Testis (tissue), 3 donors: ENCODE results near the gene RTN4RL1. TPM values are rescaled to one million over a fixed set of nuclear protein-coding genes. Genes with fewer than 3 reads are reported as not detected.
A peak's percentile ranks its signal among the peaks of the same experiment; 100 is the strongest.

Experiments used
- DNase-seq: peaks from one replicate; pipeline ENCODE4 v3.0.0-alpha.2; 2019
- H3K27ac ChIP-seq, 2 donors: fragments of 200-600 bp; sonication (generic); one replicate each; pipeline ENCODE4 v1.5.1; 2019
- H3K27me3 ChIP-seq: fragments of 200-600 bp; sonication (generic); one replicate; pipeline ENCODE4 v1.5.1; 2019
- H3K36me3 ChIP-seq: fragments of 200-600 bp; sonication (generic); one replicate; pipeline ENCODE4 v1.5.1; 2017; ENCODE audit warnings: low read depth; ENCODE audit errors: missing control alignments
- H3K4me1 ChIP-seq: fragments of 200-600 bp; sonication (generic); one replicate; pipeline ENCODE4 v1.5.1; 2019
- H3K4me3 ChIP-seq, 2 donors: fragments of 200-600 bp; sonication (generic); one replicate each; pipeline ENCODE4 v1.5.1; 2017 to 2019
- H3K9me3 ChIP-seq: fragments of 200-600 bp; sonication (generic); one replicate; pipeline ENCODE4 v1.5.1; 2017
- CTCF ChIP-seq, 3 experiments: fragments of 450-650 bp in 2 of 3; fragments of 200-600 bp in 1 of 3; sonication (generic) in 1 of 3; IDR thresholded peaks; one replicate each; pipeline ENCODE4 v1.5.1; 2016 to 2019; ENCODE audit warnings: antibody characterized with exemption in 3 of 3, mild to moderate bottlenecking in 2 of 3, moderate library complexity in 1 of 3
- POLR2A ChIP-seq: fragments of 450-650 bp; IDR thresholded peaks from one replicate; pipeline ENCODE4 v1.6.1; 2017; ENCODE audit warnings: antibody characterized with exemption, mild to moderate bottlenecking, moderate library complexity
- WGBS, 2 donors: methylation state at CpG; one replicate each; pipeline ENCODE4 v1.1.5; 2018; 5-methylcytosine and 5-hydroxymethylcytosine counted together
- intact Hi-C: fragments of 100-400 bp; cut with DNase I; formaldehyde crosslinking; loops from one replicate; pipeline ENCODE4 v1.15.1; 2023; ENCODE audit warnings: low total_unique reads
- polyA plus RNA-seq: library from polyadenylated mRNA; stranded (reverse); fragments of 350-450 nt; fragmentation: Illumina TruSeq; extraction: RNeasy Lipid Tissue Mini Kit (QIAGEN cat#74804); gene quantifications from one replicate; pipeline ENCODE4 v1.2.3, GENCODE V29; 2014; ENCODE audit warnings: low read depth, low replicate concordance; ENCODE audit not compliant: insufficient read depth
- total RNA-seq, 2 donors: library from RNA; depleted of rRNA; stranded (reverse); fragments of >200 nt; gene quantifications; one replicate each; pipeline ENCODE4 v1.2.3, GENCODE V29; 2016

RTN4RL1 gene
- total and polyA plus RNA-seq, 3 donors from 2014 or later = 1.7 to 1.8 (median 1.8) TPM

DNA sequence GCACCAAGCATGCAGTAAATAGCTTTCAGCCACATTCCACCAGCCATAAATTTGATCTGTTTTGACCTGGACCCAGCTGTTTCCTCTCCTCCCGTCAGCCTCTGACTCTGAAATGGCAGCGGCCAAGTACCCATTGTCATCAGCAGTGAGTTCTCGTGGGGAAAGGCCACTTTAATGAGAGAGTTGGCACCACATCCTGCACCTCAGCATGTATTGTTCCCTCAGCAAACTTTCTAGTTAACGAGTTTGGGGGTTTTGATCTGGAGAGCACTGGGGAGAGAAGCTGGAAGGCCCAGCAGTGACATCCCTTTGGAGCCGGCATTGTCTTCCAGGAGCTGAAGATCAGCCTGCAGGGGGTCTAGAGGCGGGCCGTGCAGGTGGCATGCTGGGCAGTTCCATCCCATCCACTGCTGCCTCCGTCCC is 110.5 kb downstream of the RTN4RL1 start:
- Histone ChIP-seq H3K27me3 (no peaks in the 10 kb centered on the region), H3K4me3 (no peak overlapping the region), H3K27ac (no peak overlapping the region), H3K36me3 (no peaks in the 10 kb centered on the region), H3K9me3 (no peaks in the 10 kb centered on the region), H3K4me1 (no peaks in the 10 kb centered on the region)
- WGBS, 2 donors = 43 to 71% methylated on average over 4 to 8 of the region's 8 CpGs
- DNase-seq = no peak
- intact Hi-C loops = no loop called here
- no peak for TF ChIP-seq POLR2A
- no peak for TF ChIP-seq CTCF (IDR thresholded peaks at IDR 0.05)

- WGBS, 2 donors = 88 to 93% methylated on average over 14 of the region's 14 CpGs
- DNase-seq = no peak
- Histone ChIP-seq H3K36me3 (no peaks in the 10 kb centered on the region), H3K27ac (no peak overlapping the region), H3K4me3 (no peak overlapping the region), H3K9me3 (no peaks in the 10 kb centered on the region), H3K4me1 (no peaks in the 10 kb centered on the region), H3K27me3 (no peaks in the 10 kb centered on the region)
- TF ChIP-seq CTCF (IDR thresholded peaks at IDR 0.05) (no peak), POLR2A (no peak)
- intact Hi-C loops = no loop called here
These were observed 111.4 kb downstream of the RTN4RL1 start for GRCh38 chr17:1913702-1914101.

DNA sequence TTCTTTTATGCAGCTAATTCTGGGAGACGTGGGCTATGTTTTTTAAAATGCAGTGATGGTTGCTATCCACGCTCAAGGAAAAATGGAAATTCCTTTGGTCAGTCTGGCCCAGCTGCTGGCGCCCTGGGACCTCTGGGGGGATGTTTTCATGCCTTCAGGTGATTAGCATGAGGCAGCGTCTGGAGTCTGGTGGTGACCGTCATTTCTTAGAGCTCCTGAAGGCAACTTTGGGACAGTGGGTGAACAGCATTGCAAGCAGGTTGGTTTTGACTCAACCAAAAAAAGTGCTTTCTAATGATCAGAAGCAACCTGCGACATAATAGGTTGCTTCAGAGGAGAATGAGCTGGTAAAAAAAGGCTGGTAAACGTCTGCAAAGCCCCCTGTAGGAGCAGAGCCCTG is 113.0 kb downstream of the RTN4RL1 start:
- H3K4me1 ChIP-seq = no peaks in the 10 kb centered on the region
- no peak for DNase-seq
- H3K36me3 ChIP-seq = no peaks in the 10 kb centered on the region
- no peak overlapping the region for H3K27ac ChIP-seq
- H3K9me3 ChIP-seq = no peaks in the 10 kb centered on the region
- H3K4me3 ChIP-seq = no peak overlapping the region
- intact Hi-C loops = no loop called here
- H3K27me3 ChIP-seq = no peaks in the 10 kb centered on the region
- no peak for TF ChIP-seq CTCF (IDR thresholded peaks at IDR 0.05)
- TF ChIP-seq POLR2A = no peak
- 61 to 72% methylated on average over 7 of the region's 7 CpGs for WGBS, 2 donors

GRCh38 chr17:1909985-1910384 is 115.1 kb downstream of the RTN4RL1 start:
- no peak overlapping the region for H3K4me3 ChIP-seq
- no peak for TF ChIP-seq CTCF (IDR thresholded peaks at IDR 0.05)
- DNase-seq = no peak
- no peaks in the 10 kb centered on the region for H3K9me3 ChIP-seq
- no peak overlapping the region for H3K27ac ChIP-seq
- WGBS, 2 donors = 53 to 80% methylated on average over 3 of the region's 3 CpGs
- intact Hi-C loops = loop anchor here (5.0 kb wide), 1 partner anchor 117 kb away; the partner anchor contains the start of gene RTN4RL1
- no peaks in the 10 kb centered on the region for H3K4me1 ChIP-seq
- no peaks in the 10 kb centered on the region for H3K36me3 ChIP-seq
- H3K27me3 ChIP-seq = no peaks in the 10 kb centered on the region

DNA sequence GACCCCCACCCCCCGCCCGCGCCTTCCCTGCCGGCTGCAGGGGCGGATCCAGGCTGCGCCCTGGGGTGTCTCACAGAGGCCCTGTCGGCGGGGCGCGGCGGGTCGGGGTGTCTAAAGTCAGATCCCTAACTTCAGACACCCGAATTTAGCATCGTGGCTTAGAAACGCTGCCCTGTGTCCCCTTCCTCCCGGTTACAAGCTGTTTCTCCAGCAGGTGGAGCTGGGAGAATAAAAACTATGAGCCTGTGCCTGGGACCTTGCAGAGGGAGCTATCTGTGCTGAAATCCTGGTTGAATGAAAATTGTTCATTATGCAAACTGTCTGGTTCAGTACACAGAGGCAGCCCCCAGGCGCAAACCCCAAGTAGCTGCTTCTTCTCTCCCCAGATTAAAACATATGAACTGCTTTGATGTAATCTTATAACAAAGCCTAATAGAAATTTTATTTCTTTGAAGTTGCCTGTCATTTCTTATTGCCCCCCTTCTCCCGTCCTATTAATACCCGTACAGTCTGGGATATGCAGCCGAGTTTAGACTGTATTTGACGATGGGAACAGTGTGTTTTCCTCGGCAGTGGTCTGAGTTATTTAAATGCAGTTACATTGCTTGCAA is 116.3 kb downstream of the RTN4RL1 start:
- TF ChIP-seq CTCF (IDR thresholded peaks at IDR 0.05) = peak; percentile 74 to 81 (median 77)
- no peak for TF ChIP-seq POLR2A
- 5 to 7% methylated on average over 16 to 17 of the region's 22 CpGs for WGBS, 2 donors
- DNase-seq = peak; percentile 81
- no peaks in the 10 kb centered on the region for H3K36me3 ChIP-seq
- no peaks in the 10 kb centered on the region for H3K9me3 ChIP-seq
- H3K4me1 ChIP-seq = no peaks in the 10 kb centered on the region
- H3K27me3 ChIP-seq = no peaks in the 10 kb centered on the region
- intact Hi-C loops = loop anchor here (5.0 kb wide), 1 partner anchor 118 kb away; the partner anchor contains the start of gene RTN4RL1
- H3K4me3 ChIP-seq = peak overlapping the region in 1 of 2 donors; percentile 4
- H3K27ac ChIP-seq = no peak overlapping the region
